GM18858 (cell line): ENCODE results near the gene NFKBIB.
"Not testable (repeated sequence)": the region's sequence is repeated elsewhere in the genome, so short reads cannot be mapped to it uniquely, and the experiment has no call there.

Experiments
- ATAC-seq: cut with Tn5 transposase; IDR thresholded peaks from one replicate; pipeline ENCODE4 v1.9.1; 2021; ENCODE audit not compliant: unreplicated experiment

The NFKBIB gene

DNA sequence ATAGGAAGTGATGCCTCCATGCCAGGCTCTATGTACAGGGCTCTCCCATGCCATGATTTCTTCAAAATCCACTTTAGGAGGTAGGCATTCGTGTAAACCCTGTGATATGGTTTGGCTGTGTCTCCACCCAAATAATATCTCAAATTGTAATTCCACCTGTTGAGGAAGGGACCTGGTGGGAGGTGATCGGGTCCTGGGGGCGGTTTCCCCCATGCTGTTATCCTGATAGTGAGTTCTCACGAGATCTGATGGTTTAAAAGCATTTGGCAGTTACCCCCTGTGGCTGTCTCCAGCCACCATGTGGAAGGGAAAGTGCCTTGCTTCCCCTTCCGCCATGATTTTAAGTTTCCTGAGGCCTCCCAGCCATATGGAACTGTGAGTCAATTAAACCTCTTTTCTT lies 22.7 kb downstream of the NFKBIB start:
- no peak for ATAC-seq

DNA sequence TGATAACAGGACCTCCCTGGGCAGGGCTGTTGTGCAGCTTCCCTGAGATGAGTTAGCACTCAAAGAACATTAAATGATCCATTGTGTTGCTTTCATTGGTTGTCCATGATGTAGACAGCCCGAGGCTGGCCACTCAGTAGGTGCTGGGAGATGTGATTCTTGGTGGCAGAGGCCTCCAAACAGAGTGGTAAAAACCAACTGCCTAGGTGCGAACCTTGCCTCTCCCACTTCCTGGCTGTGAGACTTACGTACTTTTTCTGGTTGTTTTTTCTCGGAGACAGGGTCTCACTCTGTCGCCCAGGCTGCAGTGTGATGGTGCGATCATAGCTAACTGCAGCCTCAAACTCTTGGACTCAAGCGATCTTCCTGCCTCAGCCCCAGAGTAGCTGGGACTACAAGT lies 24.6 kb downstream of the NFKBIB start:
- ATAC-seq, result no peak

DNA sequence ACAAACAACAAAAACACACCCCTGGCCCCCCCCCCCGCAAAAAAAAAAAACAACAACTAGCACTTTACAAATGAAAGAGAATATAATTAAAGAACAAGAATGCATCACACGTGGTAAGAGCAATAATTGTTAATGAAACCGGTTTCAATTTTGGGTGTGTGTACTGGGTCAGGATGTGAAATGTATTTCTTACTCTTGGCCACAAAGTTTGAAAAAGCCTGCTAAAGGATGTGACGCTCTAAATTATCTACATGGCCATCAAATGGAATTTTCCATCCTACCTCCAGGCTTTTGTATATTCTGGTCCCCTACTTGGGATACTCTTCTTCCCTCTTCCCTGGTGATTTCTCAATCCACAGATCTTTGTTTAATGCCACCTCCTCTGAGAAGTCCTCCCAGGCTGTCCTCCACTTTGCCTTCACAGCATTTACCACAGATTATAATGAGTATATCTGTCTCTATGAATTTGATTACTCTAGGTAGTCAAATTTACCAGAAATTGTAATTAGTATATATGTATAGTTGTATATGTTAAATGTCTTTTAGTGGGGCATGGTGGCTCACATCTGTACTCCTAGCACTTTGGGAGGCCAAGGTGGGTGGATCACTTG lies 28.7 kb downstream of the NFKBIB start:
- ATAC-seq, result no peak

DNA sequence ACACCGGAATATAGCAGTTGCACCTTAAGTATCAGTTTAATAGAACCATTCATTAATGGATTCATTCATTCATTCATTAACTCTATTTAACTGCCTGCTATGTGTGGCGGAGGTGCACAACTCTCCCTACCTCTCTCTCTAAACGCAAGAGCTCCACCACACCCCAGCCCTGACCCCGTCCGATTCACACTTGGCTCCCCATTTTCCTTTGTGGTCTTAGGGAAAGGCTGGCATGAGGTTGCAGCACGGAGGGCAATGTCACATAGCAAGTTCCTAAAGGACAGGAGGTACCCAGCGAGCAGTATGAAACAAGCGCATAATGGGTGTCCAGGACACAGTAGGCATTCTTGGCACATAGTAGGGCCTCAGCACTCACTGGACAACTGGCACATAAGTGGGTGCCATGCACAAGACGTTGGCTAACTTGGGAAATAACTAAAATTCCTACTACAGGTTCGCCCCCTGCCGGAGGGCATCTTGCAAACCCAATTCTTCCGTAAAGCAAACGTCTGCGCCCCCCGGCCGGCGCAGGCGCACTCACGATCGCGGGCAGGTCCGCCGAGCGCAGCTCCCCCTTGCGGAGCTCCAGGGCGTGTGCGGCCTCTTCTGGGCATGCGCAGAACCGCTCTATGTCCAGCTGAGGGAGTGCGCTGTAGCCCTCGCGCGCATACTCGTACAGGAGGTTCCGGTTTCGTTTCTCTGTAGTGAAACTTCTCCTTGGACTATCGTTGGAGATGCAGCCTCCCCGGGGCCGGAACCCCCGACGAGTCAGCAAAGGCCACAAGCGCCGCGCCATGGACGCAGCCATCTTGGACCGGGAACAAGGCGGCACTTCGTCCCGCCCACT lies 30.4 kb downstream of the NFKBIB start, which contains the start of gene SARS2:
Gene SARS2, minus strand, starts transcription at position 835 of the 847 bp plus-strand sequence. Its CDS starts 27 bp downstream, at position 808.
- ATAC-seq, result peak; percentile 56

DNA sequence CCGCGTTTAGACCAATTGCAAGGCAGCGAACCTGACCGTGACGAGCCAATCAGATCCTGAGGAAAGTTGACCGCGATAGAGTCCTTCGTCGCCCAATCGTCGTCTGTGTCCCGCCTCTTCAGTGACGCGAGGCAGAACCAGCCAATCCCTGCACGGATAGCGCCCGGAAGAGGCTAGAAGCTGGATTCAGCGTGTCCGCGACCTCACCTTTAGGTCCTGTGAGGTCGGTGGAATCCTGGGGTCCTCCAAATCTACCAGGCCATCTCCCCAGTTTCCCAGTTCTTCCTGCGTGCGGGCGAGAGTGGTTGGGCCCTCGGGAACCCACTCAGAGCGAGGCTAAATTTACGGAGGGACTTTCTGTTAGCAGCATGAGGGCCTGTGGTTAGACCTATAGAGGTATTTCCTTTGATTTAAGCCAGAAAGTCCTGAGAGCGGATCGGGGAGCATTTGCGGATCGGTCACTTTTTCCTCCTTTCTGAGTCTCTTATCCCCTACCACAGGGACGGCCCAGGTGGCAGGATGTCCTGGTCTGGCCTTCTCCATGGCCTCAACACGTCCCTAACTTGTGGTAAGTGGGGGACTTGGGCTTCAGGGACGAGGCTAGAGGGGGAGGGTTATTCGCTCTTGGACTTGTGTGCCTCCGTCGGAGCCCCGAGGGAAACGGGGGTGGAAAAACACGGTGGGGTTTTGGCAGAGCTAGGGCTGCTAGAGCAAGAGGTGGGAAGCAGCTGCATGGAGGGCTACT lies 31.2 kb downstream of the NFKBIB start, which contains the start of gene MRPS12:
Gene MRPS12, plus strand, starts transcription at position 169 of the 745 bp plus-strand sequence. Its CDS starts 351 bp downstream, at position 520.
- peak; percentile 80 for ATAC-seq

DNA sequence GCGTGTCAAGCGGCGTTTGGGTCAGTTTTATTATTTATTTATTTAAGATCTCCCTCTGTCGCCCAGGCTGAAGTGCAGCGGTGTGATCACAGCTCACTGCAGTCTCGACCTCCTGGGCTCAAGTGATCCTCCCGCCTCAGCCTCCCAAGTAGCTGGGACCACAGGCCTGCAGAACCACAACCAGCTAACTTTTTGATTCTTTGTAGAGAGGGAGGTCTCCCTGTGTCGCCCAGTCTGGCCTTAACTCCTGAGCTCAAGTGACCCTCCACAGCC lies 31.7 kb downstream of the NFKBIB start:
- ATAC-seq, result no peak

DNA sequence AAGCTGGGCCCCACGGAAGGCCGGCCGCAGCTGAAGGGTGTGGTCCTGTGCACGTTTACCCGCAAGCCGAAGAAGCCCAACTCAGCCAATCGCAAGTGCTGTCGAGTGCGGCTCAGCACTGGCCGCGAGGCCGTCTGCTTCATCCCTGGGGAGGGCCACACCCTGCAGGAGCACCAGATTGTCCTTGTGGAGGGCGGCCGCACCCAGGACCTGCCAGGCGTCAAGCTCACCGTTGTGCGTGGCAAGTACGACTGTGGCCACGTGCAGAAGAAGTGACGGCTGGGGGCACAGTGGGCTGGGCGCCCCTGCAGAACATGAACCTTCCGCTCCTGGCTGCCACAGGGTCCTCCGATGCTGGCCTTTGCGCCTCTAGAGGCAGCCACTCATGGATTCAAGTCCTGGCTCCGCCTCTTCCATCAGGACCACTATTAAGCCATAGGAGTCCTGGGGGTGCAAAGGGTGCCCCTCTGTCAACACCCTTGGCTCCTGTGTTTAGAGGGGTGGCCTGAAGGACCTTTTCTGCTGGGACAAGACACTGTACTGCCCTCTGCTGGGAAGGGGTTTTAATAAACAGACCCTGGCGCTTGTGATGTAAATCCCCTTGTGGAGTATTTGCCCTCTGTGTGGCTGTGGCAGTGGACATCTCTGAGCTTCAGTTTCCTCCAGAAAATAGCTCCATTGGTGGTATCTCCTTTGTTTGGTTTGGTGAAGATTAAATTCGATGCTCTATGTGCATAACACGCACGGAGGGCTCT lies 32.8 kb downstream of the NFKBIB start:
- no peak for ATAC-seq

DNA sequence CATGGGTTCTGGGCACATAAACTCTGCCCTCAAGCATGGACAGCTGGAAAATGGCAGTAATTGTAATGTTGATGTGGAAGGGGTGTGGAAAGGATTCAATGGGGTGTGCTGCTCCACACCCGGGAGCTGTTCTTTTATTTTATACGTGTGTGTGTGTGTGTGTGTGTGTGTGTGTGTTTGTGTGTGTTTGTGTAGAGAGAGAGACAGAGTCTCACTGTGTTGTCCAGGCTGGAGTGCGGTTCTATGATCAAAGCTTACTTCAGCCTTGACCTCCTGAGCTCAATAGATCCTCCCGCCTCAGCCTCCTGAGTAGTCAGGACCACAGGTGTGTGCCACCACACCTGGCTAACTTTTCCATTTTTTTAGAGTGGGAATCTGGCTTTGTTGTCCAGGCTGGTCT lies 33.8 kb downstream of the NFKBIB start:
- no peak for ATAC-seq

DNA sequence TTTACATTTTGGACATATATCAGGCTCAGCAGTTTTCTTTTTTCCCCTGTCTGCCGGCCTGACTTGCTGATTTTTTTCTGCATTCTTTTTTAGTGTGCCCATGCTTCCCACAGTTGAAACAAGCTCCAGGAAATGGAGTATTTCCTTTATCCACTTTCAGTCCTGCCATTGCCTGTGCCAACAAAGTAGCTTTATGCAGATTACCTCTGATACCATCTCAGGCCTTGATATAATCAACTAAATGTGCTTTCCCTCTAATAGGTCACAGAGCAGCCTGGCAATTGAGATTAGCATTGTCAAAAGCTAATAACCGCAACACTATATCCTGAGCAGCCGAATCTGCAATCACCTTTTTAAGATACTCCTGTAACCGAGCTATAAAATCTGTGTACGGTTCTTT lies 40.2 kb downstream of the NFKBIB start:
- no peak for ATAC-seq

DNA sequence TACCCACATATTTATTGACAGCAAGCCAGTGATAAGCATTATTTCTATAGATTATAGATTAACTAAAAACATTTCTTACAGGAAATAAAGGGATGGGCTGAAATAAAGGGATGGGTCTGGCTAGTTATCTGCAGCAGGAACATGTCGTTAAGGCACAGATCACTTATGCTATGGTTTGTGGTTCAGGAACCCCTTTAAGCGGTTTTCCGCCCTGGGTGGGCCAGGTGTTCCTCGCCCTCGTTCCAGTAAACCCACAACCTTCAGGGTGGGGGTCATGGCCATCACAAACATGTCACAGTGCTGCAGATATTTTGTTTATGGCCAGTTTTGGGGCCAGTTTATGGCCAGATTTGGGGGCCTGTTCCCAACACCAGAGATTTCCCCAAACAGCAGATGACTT lies 41.7 kb downstream of the NFKBIB start:
- ATAC-seq, result not testable (repeated sequence)

DNA sequence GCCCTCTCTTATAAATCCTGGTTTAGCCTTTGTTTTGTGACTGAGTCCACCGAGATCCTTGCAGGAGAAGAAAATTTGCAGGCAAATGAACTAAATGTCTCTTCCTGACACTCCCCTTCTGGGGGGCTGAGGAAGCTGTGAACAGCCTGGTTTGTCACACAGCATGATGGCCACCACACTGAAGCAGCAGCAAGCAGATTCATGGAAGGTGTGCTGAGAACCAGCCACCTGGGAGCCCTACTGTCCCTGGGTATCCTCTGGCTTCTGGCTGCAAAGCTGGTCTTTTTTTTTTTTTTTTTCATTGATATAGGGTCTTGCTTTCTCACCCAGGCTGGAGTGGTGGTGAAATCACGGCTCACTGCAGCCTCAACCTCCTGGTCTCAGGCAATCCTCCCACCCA lies 42.2 kb downstream of the NFKBIB start:
- no peak for ATAC-seq

DNA sequence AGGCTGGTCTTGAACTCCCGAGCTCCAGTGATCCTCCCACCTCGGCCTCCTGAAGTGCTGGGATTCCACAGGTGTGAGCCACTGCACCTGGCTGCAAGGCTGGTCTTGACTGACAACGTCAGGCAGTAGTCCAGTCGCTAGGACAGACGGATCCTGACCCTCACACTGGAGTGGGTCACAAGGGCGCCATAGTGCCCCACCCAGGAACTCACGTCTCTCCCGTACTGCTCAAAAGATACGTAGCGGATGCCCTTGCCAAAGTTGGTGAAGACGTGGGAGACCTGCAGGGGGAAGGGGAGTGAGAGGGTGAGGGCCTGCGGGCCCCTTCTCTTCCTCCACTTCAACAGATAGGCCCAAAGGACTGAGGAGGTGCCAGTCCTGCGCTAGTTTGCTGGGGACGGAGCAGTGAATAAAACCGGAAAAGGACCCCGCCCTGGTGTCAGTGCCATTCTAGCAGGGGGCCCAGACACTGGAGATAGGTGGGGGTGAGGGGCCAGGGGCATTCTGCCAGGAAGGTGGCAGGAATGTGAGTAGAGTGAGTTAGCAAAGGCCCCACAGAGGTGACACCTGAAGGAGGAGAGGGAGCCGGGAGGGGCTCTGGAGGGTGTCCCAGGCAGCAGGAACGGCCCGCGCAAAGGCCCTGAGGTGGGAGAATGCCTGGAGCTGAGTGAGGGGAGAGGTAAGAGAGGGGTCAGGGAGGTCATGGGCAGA lies 42.9 kb downstream of the NFKBIB start:
- ATAC-seq, result no peak

DNA sequence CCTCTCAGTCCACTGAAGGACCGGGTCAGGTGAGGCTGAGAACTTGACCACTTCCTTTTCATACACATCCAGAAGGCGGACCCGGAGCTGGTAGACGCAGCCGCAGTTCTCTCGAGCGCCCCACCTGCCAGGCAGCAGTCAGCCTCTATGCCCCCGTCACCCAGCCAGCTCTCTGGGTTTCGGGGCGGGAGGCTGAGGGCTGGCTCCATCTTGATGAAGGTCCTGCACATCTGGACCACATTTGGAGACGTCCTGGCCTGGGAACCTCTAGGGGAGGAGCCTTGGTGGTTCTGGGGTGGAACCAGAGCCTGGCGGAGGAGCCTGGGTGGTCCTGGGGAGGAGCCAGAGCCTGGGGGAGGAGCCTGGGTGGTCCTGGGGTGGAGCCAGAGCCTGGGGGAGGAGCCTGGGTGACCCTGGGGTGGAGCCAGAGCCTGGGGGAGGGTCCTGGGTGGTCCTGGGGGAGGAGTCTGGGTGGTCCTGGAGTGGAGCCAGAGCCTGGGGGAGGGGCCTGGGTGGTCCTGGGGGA lies 45.3 kb downstream of the NFKBIB start:
- ATAC-seq, result no peak

DNA sequence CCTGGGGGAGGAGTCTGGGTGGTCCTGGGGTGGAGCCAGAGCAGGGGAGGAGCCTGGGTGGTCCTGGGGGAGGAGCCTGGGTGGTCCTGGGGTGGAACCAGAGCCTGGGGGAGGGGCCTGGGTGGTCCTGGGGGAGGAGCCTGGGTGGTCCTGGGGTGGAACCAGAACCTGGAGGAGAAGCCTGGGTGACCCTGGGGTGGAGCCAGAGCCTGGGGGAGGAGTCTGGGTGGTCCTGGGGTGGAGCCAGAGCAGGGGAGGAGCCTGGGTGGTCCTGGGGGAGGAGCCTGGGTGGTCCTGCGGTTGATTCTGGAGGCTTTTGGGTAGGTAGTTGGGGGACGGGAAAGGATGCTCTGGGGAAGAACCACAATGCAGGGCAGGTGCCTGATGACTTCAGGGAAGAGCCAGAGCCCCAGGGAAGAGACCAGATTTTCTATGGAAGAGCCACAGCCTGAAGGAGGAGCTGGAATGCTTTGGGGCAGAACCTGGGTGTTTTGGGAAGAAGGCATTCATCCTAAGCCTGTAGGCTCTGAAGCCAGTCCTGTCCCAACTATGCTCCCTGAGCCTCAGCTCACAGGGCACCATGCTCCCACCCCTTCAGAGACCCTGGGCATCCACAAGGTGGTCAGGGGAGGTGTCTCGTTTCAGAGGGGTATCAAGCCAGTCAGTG lies 45.9 kb downstream of the NFKBIB start:
- ATAC-seq, result no peak

DNA sequence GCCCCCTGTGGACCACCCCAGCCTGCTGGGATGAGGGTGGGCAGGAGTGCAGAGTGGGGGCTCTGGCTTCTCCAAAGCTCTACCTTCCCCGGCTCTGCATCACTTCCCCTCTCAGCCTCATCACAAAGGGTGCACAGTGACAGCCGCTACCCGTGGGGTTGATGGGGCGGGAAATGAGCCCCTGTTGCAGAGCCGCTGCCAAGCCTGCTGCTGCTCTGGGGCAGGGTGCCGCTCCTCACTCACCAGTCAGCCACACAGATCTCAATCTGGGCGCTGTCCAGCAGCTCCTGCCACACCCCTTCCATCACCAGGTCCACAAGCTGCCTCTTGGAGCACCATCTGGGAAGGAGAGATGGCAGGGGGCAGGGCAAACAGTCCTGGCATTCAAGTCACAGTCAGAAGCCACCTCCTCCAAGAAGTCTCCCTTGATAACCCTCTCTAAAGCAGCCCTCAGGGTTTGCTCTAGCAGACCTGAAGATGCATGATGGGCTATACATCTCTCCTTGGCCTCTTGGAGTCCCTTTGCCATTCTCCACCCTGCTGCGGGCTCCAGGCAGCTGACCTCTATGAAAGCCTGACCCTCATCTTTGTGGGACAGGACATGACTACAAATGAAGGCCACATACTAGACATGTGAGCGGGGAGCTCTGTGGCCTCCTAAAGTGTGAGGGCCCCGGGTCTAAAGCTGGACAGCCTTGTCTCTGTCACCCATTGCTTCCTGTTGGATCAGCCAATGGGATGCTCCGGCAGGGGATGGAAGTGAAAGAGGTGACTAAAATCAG lies 46.7 kb downstream of the NFKBIB start:
- ATAC-seq, result no peak

DNA sequence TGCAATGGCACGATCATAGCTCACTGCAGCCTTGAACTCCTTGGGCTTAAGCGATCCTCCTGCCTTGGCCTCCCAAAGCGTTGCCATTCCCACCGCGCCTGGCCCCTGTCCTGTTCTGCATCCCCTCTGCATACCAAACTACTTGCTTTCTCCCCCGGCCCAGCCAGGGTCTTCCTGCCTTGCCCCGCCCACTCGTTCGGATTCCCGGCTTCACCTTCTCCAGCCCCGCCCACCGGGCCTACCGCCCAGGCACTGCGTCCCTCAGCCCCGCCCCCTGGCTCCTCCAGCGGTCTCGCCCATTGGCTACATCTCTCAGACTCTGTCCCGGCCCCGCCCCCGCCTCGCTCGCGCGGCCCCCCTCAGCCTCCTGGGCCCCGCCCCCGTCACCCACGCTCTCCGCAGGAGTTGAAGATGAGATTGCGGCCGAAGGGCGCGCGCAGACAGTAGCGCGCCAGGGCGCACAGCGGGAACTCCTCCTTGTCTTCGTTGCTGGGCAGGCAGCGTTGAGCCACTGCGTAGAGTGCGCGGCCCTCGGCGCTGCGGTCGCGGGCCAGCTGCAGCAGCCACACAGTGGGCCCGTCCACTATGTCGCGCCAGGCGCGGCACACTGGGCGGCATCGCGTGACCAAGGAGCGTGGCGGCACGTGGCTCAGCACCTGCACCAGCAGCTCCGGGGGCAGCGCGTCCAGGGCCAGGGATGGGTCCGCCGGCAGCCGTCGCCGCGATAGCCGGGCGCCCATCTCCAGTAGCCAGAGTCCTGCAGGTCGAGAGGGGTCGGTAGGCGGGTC lies 50.0 kb downstream of the NFKBIB start:
- no peak for ATAC-seq

DNA sequence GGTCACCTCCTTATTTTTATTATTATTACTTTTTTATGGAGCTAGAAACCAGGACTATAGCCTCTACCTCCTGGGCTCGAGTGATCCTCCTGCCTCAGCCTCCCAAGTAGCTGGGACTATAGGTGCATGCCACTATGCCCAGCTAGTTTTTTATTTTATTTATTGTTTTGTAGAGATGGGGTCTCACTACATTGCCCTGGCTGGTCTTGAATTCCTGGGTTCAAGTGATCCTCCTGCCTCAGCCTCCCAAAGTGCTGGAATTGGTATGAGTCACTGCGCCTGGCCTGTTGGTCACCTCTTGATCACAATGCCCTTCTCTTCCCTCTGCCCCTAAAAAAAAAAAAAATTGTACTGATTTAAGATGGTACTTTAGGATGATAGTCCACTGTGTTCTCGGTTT lies 51.4 kb downstream of the NFKBIB start:
- no peak for ATAC-seq
